B cell (primary cell): ENCODE results near the gene SPOP. TPM values are rescaled to one million over a fixed set of nuclear protein-coding genes. Genes with fewer than 3 reads are reported as not detected.

Experiments used
- ATAC-seq: fragments of 200-7000 bp; cut with Tn5 transposase; one replicate; pipeline ENCODE4 v1.10.0; 2021; ENCODE audit warnings: low read depth, mild to moderate bottlenecking, moderate number of reproducible peaks, moderate library complexity
- CTCF ChIA-PET: fragments of 350-600 bp; sonication (Branson Sonifier 250); formaldehyde crosslinking; loops from one replicate; lab custom pipeline; 2021; ENCODE audit warnings: antibody characterized with exemption, inconsistent platforms; lab: Charles Lee
- POLR2A ChIA-PET: fragments of 350-600 bp; sonication (Branson Sonifier 250); formaldehyde crosslinking; loops from one replicate; lab custom pipeline; 2021; ENCODE audit warnings: antibody characterized with exemption; lab: Charles Lee
- DNase-seq: peaks from one replicate; pipeline ENCODE4 v3.0.0; 2013
- H2AFZ ChIP-seq: 2 replicates; pipeline ENCODE4 v1.6.1; 2012; ENCODE audit warnings: mild to moderate bottlenecking, low read depth, low read length; ENCODE audit not compliant: insufficient read depth, poor library complexity, severe bottlenecking
- H3K27ac ChIP-seq, 2 donors: 1 replicate in 1 of 2; 2 replicates in 1 of 2; pipeline ENCODE4 v1.5.1; 2012 to 2013; ENCODE audit warnings: low read length in 2 of 2, mild to moderate bottlenecking in 2 of 2, moderate library complexity in 1 of 2
- H3K27me3 ChIP-seq, 4 experiments: fragments of 200-600 bp in 1 of 4; sonication (generic) in 1 of 4; replicated peaks in 1 of 4; 1 replicate in 2 of 4; 2 replicates in 2 of 4; pipeline versions ENCODE4 v1.6.1 to v1.7.0; 2013 to 2016; ENCODE audit warnings: low read length in 3 of 4, mild to moderate bottlenecking in 2 of 4, mixed read lengths in 1 of 4, moderate library complexity in 1 of 4; ENCODE audit not compliant: insufficient read depth in 4 of 4, control insufficient read depth in 3 of 4; ENCODE audit errors: control extremely low read depth in 1 of 4
- H3K36me3 ChIP-seq, 2 experiments: replicated peaks in 1 of 2; 1 replicate in 1 of 2; 2 replicates in 1 of 2; pipeline versions ENCODE4 v1.6.1 to v1.7.1; 2013; ENCODE audit warnings: low read length in 1 of 2; ENCODE audit not compliant: insufficient read depth in 2 of 2, control insufficient read depth in 1 of 2; ENCODE audit errors: control extremely low read depth in 1 of 2, extremely low read depth in 1 of 2
- H3K4me1 ChIP-seq, 2 donors: fragments of 200-600 bp in 1 of 2; sonication (generic) in 1 of 2; 1 replicate in 1 of 2; 2 replicates in 1 of 2; pipeline versions ENCODE4 v1.5.1 to v1.6.1; 2013 to 2017; ENCODE audit warnings: low read length in 2 of 2; ENCODE audit not compliant: control insufficient read depth in 2 of 2, insufficient read depth in 2 of 2
- H3K4me2 ChIP-seq: replicated peaks from 2 replicates; pipeline ENCODE3; 2012; ENCODE audit warnings: mild to moderate bottlenecking, low read depth, low read length; ENCODE audit not compliant: poor library complexity, severe bottlenecking
- H3K4me3 ChIP-seq, 5 experiments: fragments of 200-600 bp in 1 of 5; sonication (generic) in 1 of 5; 1 replicate in 3 of 5; 2 replicates in 2 of 5; pipeline versions ENCODE4 v1.5.1 to v1.7.0; 2011 to 2016; ENCODE audit warnings: low read length in 4 of 5, mild to moderate bottlenecking in 4 of 5, low read depth in 2 of 5, control low read depth in 1 of 5, moderate library complexity in 1 of 5; ENCODE audit not compliant: insufficient read depth in 1 of 5; ENCODE audit errors: control extremely low read depth in 1 of 5, extremely low read depth in 1 of 5
- H3K79me2 ChIP-seq: fragments of 200-600 bp; sonication (generic); one replicate; pipeline ENCODE4 v1.6.0; 2016; ENCODE audit warnings: low read length; ENCODE audit not compliant: control insufficient read depth, insufficient read depth
- H3K9ac ChIP-seq: fragments of 200-600 bp; sonication (generic); 2 replicates; pipeline ENCODE4 v1.6.1; 2017; ENCODE audit warnings: mild to moderate bottlenecking, low read length, moderate library complexity
- H3K9me3 ChIP-seq, 3 donors: one replicate each; pipeline versions ENCODE4 v1.6.1 to v1.7.1; 2013; ENCODE audit warnings: low read length in 2 of 3; ENCODE audit not compliant: control insufficient read depth in 2 of 3, insufficient read depth in 1 of 3; ENCODE audit errors: control extremely low read depth in 1 of 3
- H4K20me1 ChIP-seq: 2 replicates; pipeline ENCODE4 v1.6.0; 2012; ENCODE audit warnings: mild to moderate bottlenecking, low read length; ENCODE audit not compliant: insufficient read depth, control insufficient read depth, poor library complexity, severe bottlenecking
- H3K27ac Mint-ChIP-seq: one replicate; pipeline ENCODE4 v1.8.0; 2021; ENCODE audit warnings: mixed read lengths
- H3K27me3 Mint-ChIP-seq: one replicate; pipeline ENCODE4 v1.8.0; 2021; ENCODE audit warnings: mixed read lengths
- H3K4me1 Mint-ChIP-seq: one replicate; pipeline ENCODE4 v1.8.0; 2021; ENCODE audit warnings: mixed read lengths
- H3K4me3 Mint-ChIP-seq: one replicate; pipeline ENCODE4 v1.8.0; 2021; ENCODE audit warnings: mixed read lengths
- H3K9me3 Mint-ChIP-seq: one replicate; pipeline ENCODE4 v1.8.0; 2022; ENCODE audit warnings: mixed read lengths; ENCODE audit not compliant: insufficient read depth
- CTCF ChIP-seq: fragments of 200-600 bp; IDR thresholded peaks from one replicate; pipeline ENCODE4 v1.8.0; 2022; ENCODE audit warnings: antibody characterized with exemption, mild to moderate bottlenecking
- EZH2 ChIP-seq: IDR thresholded peaks from 2 replicates; pipeline ENCODE4 v1.6.1; 2012; ENCODE audit warnings: borderline replicate concordance, low read depth, mild to moderate bottlenecking, moderate library complexity, low read length; ENCODE audit not compliant: insufficient read depth, poor library complexity, severe bottlenecking
- WGBS: methylation state at CpG from one replicate; pipeline ENCODE4 v1.1.5; 2013; ENCODE audit warnings: missing lambda C conversion rate; ENCODE audit not compliant: insufficient coverage; 5-methylcytosine and 5-hydroxymethylcytosine counted together
- intact Hi-C: fragments of 100-400 bp; cut with micrococcal nuclease; formaldehyde crosslinking; loops from one replicate; pipeline ENCODE4 v1.10.0; 2022
- polyA plus RNA-seq: library from polyadenylated mRNA; depleted of rRNA; stranded (reverse); fragments of >200 nt; gene quantifications from 2 replicates; pipeline ENCODE4 v1.2.3, GENCODE V29; 2012
- total RNA-seq, 2 donors: library from RNA; stranded (reverse); fragments of 120-200 nt in 1 of 2; gene quantifications; 1 replicate in 1 of 2; 2 replicates in 1 of 2; pipeline versions ENCODE4 v1.2.3 to v1.2.4, GENCODE V29; 2013 to 2022

SPOP gene
- total and polyA plus RNA-seq, 2 donors (not counting 1 experiment from before 2014, with no cell fraction given), result 27.0 to 72.1 TPM

- H3K36me3 ChIP-seq, result peaks cover 4 to 36% of the 10 kb centered on the region in 2 experiments
- H3K4me1 ChIP-seq, result no peaks in the 10 kb centered on the region
- DNase-seq, result no peak
- ChIA-PET CTCF (interaction anchor here (0.6 to 0.7 kb wide), 2 partner anchors 73 to 374 kb away, joined by 3 read pairs; no protein-coding TSS in a partner anchor), POLR2A (interaction anchor here (0.6 kb wide), 1 partner anchor 22 kb away, joined by 4 read pairs; no protein-coding TSS in a partner anchor)
- no peak overlapping the region for H3K4me3 ChIP-seq
- ATAC-seq, result no peak
- H3K27ac ChIP-seq, result no peak overlapping the region
- no peak overlapping the region for H3K9ac ChIP-seq
- TF ChIP-seq CTCF (no peak), EZH2 (no peak)
- no peak overlapping the region for H3K4me2 ChIP-seq
- H3K9me3 ChIP-seq, result no peaks in the 10 kb centered on the region
- Mint-ChIP-seq H3K27me3 (no peaks in the 10 kb centered on the region), H3K4me1 (peaks cover 2% of the 10 kb centered on the region), H3K4me3 (no peak overlapping the region), H3K9me3 (no peaks in the 10 kb centered on the region), H3K27ac (no peak overlapping the region)
- peaks cover 33% of the 10 kb centered on the region for H3K79me2 ChIP-seq
- WGBS, result no CpG with 5 or more reads among the region's 3 CpGs
- H4K20me1 ChIP-seq, result peaks cover 39% of the 10 kb centered on the region
- intact Hi-C loops, result no loop called here
- H2AFZ ChIP-seq, result no peak overlapping the region
- no peaks in the 10 kb centered on the region for H3K27me3 ChIP-seq
Measured at GRCh38 chr17:49624896-49625295, 53.0 kb downstream of the SPOP start.

GRCh38 chr17:49621946-49622529 lies 55.9 kb downstream of the SPOP start:
- no CpG with 5 or more reads among the region's 2 CpGs for WGBS
- ATAC-seq (no peak), DNase-seq (no peak)
- Histone ChIP-seq H3K27ac (no peak overlapping the region), H3K4me1 (no peaks in the 10 kb centered on the region), H3K4me3 (no peak overlapping the region), H2AFZ (no peak overlapping the region), H3K36me3 (peaks cover 4 to 62% of the 10 kb centered on the region in 2 experiments), H3K9me3 (no peaks in the 10 kb centered on the region), H3K9ac (no peak overlapping the region), H4K20me1 (peaks cover 24% of the 10 kb centered on the region), H3K79me2 (peaks cover 14% of the 10 kb centered on the region), H3K27me3 (no peaks in the 10 kb centered on the region), H3K4me2 (no peak overlapping the region)
- ChIA-PET POLR2A (no interaction called here), CTCF (no interaction called here)
- Mint-ChIP-seq H3K4me1 (no peaks in the 10 kb centered on the region), H3K9me3 (no peaks in the 10 kb centered on the region), H3K4me3 (no peak overlapping the region), H3K27me3 (no peaks in the 10 kb centered on the region), H3K27ac (no peak overlapping the region)
- TF ChIP-seq EZH2 (no peak), CTCF (no peak)
- intact Hi-C loops, result no loop called here
